ENCODE results near the gene PHF2.
A peak's percentile ranks its signal among the peaks of the same experiment; 100 is the strongest.

Gene PHF2

GRCh38 chr9:93677048-93677571, 100.7 kb downstream of the PHF2 start:
- DNase-seq (ENCODE audit: low read depth, low spot score), result peak; percentile 0

GRCh38 chr9:93677641-93678136, 101.3 kb downstream of the PHF2 start:
- DNase-seq (ENCODE audit: low read depth, low spot score), result peak; percentile 0

- DNase-seq (ENCODE audit: low read depth, low spot score), result peak; percentile 0
These were observed 102.0 kb downstream of the PHF2 start for GRCh38 chr9:93678199-93679019.

- peak; percentile 1 for DNase-seq (ENCODE audit: low read depth, low spot score)
These were observed 103.4 kb downstream of the PHF2 start for GRCh38 chr9:93679536-93680442.

GRCh38 chr9:93680443-93681268, 104.3 kb downstream of the PHF2 start:
- DNase-seq (ENCODE audit: low read depth, low spot score), result peak; percentile 1

GRCh38 chr9:93681269-93682154, 105.1 kb downstream of the PHF2 start:
- DNase-seq (ENCODE audit: low read depth, low spot score), result no peak

- peak; percentile 88 for DNase-seq (ENCODE audit: low read depth, low spot score)
These were observed 106.0 kb downstream of the PHF2 start for GRCh38 chr9:93682155-93682968.

GRCh38 chr9:93683331-93684134, 107.1 kb downstream of the PHF2 start:
- peak; percentile 3 for DNase-seq (ENCODE audit: low read depth, low spot score)

- no peak for DNase-seq (ENCODE audit: low read depth, low spot score)
These were observed 107.9 kb downstream of the PHF2 start for GRCh38 chr9:93684161-93684765.

GRCh38 chr9:93684806-93685543, 108.6 kb downstream of the PHF2 start:
- no peak for DNase-seq (ENCODE audit: low read depth, low spot score)

- DNase-seq (ENCODE audit: low read depth, low spot score), result no peak
These were observed 109.9 kb downstream of the PHF2 start for GRCh38 chr9:93686127-93686879.

- DNase-seq (ENCODE audit: low read depth, low spot score), result no peak
These were observed 110.5 kb downstream of the PHF2 start for GRCh38 chr9:93686880-93687236.

- no peak for DNase-seq (ENCODE audit: low read depth, low spot score)
These were observed 114.2 kb downstream of the PHF2 start for GRCh38 chr9:93690618-93691017.

- no peak for DNase-seq (ENCODE audit: low read depth, low spot score)
These were observed 116.7 kb downstream of the PHF2 start for GRCh38 chr9:93693129-93693528.

GRCh38 chr9:93697352-93698139, 121.2 kb downstream of the PHF2 start:
- DNase-seq (ENCODE audit: low read depth, low spot score), result no peak

Measured in ELF-1 (cell line).